HG03558 (cell line): Measurements from ENCODE around the gene RPS6KB2.

Experiments used
- ATAC-seq: cut with Tn5 transposase; IDR thresholded peaks from one replicate; pipeline ENCODE4 v1.9.1; 2021; ENCODE audit warnings: moderate number of reproducible peaks; ENCODE audit not compliant: unreplicated experiment; ENCODE audit errors: extremely low read depth

Gene RPS6KB2

DNA sequence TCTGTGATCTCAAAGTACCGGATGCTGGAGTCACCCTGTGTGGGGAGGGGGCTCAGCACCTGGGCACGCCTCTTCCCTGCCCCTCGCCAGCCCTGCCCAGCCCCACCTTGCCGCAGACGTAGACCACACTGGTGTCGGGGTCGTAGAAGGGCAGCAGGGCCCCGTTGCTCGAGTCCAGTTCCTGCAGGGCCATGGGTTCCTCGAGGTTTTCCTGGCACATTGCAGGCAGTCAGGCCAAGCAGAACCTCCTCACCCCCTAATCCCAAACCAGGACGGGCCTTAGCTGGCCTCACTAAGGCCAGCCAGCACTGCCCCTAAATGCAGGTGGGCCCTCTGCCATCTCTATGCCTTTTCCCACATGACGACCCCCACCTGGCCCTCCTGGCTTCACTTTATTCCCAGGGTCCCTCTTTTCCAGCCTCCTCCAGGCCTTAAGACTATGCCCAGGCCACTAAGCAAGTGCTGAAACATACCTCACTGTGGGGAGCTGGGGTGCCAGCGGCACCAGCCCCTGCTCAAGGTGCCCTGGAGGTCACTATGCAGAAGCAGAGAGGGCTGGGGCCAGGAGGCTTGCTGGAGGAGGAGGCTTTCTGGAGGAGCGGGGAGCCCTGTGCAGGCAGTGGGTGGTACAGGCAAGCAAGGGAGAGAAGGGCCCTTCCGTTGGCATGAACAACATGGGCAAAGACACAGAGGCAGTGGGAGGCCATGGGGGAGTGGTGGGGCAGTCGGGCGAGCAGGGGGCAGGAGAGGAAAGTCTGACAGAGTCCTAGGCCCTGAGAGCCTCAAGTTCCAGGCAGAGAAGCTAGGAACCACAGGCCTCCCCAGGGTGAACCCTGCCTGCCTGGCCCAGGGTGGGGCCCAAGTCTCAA, 12.2 kb downstream of the RPS6KB2 start:
- ATAC-seq, result no peak

DNA sequence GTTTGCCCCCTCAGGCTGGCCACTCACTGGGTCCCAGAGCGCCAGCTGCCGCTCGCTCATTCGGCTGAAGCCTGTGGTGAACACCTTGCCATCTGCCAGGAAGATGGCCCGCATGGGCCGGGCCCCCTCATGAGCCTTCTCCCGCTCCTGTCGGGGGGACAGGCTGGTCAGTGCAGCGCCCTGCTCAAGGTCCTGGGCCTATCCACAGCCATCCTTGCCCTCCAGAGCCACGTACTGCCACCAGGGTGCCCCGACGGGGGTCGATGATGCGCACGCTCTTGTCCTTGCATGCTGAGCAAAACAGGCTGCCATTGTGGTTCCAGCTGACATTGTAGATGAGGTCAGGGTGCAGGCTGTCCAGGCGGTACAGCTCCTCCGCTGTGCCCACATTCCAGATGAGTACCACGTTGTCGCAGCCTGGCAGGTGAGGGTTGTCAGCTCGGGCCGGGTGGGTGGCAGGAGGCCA, 12.8 kb downstream of the RPS6KB2 start:
- ATAC-seq, result no peak

DNA sequence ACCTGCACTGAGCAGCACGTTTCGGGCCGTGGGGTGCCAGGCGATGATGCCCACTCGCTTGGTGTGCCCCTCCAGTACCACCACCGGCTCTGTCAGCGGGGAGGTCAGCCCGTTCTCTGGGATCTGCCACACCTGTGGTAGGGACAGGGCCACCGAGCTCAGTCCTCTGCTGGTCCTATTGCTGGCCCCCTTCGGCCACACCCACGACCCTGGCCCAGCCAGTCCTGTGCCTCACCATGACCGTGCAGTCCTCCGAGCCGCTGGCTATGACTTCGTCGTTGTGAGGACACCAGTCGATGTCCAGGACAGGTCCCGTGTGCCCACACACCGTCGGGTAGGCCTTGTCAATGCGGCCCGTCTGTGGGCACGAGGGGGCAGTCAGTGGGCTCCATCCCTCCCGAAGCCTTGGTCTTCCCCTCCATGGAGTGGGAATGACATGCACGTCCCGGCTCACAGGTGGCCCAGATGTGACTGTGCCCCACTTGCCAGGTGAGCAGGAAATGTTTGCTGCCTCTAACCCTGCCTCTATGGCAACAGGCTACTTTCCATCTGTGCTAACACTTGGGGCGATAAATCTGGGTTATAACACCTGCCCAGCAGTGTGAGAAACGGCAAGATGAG, 13.5 kb downstream of the RPS6KB2 start:
- no peak for ATAC-seq

DNA sequence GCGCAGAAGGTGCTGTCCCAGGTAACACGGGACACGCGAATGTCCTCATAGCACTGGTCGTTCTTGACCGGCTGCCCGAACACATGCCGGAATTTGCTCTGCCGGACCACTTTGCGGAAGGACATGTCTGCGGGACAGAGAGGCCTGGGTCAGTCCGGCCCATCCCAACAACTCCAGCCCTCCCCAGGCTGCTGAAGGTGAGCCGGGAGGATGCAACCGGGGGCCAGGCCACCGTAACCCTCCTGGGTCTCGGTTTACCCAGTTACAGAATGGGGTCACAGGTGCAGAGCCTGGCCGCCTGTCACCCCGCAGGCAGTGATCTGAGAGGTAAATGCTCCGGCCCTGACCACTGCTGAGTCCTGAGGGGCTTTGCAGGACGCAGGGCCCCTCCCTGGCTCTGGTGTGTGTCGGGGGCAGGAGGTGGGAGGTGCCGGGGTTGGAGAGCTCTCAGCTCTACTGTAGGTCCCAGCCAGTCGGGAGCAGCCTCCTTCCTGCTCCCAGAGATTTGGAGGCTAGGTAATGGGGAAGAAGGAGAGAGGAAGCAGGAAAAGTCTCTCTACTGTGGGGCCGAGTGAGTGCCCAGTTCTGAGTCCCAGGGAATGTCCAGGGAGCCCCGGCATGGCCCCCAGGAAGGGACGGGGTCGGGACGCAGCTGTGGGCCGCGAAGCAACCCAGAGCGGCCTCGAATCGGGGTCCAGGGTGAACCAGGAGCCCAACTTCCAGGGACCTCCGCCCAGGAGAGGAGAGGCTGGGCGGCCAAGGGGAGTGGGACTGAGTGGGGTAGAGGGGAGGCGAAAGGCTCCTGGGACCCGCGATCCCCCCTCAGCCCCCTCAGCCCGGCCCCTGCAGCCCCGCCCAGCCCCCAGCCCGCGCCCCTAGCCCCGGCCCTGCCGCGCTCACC, 14.5 kb downstream of the RPS6KB2 start:
- no peak for ATAC-seq

DNA sequence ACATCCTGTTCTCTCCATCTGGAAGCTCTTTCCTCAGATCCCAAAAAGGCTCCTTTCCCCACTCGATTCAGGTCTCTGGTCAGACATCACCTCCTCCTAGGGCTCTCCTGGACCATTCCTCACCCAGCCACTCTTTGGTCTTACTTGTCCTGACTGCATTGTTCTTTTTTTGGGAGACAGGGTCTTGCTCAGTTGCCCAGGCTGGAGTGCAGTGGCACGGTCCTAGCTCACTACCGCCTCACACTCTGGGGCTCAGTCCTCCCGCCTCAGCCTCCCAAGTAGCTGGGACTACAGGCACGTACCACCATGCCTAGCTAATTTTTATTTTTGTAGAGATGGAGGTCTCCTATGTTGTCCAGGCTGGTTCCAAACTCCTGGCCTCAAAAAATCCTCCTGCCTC, 17.2 kb downstream of the RPS6KB2 start:
- no peak for ATAC-seq

DNA sequence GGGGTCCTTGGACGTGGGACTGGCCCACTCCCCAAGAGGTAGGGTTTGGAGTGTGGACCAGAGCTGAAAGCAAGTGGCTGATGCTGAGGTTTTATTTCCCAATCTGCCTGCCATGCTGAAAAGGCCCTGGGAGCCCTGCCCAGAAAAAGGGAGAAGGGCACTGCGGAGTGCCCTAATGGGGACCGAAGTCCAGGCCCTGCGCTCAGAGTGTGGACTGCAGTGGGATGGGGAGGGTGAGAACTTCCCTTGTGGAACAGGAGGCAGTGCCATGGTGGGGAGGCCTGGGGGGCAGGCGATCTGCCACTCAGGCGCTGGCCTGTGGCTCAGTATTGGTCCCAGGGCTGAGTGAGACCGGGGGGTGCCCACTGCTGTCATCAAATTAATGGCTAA, 19.9 kb downstream of the RPS6KB2 start:
- no peak for ATAC-seq

DNA sequence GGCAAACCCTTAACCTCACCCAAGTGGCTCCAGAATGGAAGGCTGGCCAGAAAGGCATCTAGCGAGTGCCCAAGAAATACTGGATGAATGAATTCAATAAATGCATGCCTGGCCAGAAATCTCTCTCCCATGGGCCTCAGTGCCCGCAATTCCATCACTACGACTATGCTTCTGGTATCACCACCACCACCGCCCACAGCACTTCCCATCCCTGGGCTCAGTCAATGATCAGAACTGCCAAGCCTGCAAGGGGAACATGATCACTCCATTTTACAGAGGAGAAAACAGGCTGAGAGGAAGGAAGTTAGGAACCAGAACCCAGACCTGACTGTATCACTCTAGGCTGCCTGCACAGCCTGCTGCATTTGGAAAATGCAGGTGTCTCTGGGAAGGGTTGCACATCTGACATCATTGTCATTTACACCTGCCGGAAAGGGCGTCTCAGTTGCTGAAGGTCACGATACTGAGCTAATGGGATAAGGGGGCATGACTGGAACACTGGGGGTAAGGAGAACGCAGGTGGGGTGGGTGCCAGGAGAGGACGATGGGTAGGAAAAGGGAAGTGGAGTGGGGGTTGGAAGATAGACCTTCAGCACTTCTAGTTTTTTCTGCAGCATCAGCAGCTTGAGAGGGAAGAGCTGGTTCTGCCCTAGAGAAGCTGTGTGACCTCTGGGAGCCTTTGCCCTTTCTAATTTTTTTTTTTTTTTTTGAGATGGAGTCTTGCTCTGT, 21.0 kb downstream of the RPS6KB2 start:
- no peak for ATAC-seq

DNA sequence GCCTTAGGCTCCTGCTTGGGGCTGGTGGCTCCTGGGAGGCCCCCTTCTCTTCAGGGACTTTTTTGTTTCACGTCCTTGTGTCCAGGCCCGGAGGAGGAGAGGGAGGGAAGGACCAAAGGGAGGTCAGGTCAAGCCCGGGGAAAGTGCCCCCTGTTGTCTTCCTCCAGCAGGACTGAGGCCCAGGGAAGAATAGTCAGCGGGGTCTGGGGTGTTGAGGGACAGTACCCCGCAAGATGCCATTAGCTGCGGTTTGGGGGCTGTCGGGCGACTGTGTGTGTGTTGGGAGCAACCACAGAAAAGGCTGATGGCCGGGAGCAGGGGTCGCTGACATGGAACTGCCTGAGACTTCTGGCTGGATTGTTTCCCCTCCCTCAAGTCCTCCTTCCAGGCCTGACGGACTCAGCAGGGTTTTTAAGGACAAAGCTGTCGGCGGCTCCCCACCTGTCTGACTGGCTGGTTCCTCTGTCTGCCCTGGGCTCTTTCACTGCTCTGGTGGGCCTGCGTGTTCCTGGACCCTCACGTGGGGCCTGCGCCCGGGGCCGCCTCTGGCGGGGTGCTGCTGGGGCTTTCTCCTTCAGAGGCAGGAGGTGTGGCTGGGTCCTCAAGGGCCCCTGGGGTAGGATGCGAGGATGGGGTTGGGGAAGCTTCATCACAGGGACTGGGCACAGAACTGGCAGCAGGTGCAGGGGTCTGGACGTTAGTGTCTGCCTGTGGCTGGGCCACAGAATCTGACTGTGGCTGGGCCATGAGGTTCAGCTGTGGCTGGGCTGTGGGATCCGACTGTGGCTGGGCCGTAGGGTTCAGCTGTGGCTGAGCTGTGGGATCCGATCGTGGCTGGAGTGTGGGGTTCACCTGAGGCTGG, 22.7 kb downstream of the RPS6KB2 start:
- no peak for ATAC-seq

DNA sequence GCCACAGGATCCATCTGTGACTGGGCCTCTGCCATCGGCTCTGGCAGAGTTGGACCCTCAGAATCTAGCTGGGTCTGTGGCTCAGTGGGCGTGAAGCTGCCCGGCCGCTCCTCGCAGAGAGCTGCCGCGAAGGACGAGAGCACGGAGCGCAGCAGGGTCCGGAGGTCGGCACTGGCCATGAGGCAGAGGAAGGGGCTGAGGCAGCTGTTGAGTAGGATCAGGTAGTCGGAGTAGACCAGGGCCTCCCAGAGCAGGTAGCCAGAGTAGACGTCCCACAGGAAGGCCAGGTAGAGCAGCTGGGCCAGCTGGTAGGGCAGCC, 23.3 kb downstream of the RPS6KB2 start:
- ATAC-seq, result no peak

DNA sequence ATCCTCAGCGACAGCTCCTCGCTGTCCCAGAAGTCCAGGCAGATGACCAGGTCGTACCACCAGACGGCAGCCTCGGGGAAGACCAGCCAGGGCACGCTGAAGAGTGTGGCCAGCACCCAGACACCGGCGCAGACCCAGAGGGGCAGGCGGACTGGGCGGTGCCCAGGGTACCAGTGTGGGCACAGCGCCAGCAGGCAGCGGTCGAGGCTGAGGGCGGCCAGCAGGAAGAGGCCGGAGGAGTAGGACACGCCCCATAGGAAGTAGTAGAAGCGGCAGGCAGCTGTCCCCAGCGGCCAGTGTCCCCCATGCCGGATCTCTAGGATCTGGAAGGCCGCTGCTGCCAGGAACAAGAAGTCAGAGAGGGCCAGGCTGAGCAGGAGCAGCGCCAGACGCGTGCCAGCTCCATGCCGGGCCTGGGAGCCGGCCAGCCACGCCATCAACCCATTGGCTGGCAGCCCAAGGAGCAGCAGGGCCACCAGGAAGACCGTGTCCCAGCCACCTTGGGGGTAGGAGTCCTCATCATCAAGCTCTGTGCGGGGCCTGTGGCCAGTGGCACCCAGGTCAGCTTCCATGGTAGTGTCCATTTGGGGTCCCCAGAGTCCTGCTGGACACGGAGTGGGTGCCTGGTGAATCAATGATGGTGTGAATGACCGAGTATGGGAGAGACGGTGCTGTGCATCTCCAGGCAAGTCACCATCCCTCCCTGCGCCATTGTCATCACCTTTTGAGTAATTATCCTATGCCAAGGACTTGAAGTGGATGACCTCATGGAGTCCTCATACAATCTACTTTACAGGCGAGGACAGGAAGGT, 24.1 kb downstream of the RPS6KB2 start, which contains the start of gene GPR152:
Gene GPR152, minus strand, starts transcription at position 589 of the 812 bp plus-strand sequence. Its CDS starts 5 bp downstream, at position 584.
- no peak for ATAC-seq

DNA sequence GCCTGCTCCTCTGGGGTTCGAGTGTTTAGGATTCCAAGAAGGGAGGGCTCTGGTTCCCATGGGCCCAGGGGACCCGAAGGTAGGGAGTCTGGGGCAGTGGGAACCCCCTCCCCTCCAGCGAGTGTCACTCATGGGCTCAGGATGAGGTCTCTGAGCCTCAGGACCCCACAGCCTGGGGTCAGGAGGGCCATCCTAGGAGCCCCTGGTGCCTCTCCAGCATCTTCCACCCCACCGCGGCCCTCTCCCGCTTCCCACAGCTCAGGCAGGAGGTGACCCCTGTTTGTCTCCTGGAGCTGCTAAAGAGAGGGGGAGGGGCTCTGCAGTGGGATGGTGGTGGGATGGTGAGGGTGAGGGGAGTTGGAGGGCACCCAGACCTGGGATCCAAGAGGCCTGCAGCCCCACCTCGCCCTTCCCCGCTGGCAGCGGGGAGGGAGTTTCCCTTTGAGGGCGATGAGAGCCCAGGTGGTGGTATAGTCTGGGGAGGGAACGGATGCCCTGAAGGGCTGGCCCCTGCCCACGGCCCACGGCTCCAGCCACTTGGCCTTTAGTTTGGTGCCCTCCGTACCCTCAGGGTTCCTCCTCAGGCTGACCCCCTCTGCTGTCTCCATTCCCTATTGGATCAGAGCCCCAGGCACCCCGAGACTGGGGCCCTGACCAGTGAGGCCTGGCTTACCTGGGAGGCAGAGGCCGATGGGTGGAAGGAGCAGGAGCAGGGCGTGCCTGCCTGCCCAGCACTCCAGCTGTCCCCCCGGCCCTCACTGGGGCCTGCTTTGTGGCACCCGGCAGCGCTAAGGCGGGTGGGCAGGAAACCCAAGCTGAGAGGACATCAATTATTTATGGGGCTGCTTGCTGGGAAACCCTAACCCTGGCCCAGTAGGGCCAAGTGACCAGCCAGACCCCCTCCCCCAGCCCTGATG, 25.8 kb downstream of the RPS6KB2 start:
- ATAC-seq, result no peak

DNA sequence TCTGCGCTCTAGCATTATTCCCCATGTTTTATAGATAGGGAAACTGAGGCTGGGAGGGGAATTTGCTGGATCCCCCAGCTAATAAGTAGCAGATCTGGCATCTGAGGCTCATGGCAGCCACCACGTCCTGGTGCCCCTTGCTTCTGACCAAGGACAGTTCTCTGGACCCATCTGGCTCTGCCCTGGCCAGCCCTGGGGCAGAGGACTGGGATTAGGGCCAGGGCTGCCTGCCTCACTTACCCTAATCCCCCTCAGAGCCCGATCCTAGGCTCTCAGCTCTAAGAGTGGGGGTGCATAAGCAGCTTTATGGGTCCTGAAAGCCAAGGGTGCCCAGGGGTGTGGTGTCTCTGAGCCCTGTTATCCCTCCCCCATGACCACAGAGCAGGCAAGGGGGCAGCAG, 26.8 kb downstream of the RPS6KB2 start, which contains the start of gene CABP4:
Gene CABP4, plus strand, starts transcription at position 301 of the 400 bp plus-strand sequence. Its CDS starts 70 bp downstream, at position 371.
- ATAC-seq, result no peak

DNA sequence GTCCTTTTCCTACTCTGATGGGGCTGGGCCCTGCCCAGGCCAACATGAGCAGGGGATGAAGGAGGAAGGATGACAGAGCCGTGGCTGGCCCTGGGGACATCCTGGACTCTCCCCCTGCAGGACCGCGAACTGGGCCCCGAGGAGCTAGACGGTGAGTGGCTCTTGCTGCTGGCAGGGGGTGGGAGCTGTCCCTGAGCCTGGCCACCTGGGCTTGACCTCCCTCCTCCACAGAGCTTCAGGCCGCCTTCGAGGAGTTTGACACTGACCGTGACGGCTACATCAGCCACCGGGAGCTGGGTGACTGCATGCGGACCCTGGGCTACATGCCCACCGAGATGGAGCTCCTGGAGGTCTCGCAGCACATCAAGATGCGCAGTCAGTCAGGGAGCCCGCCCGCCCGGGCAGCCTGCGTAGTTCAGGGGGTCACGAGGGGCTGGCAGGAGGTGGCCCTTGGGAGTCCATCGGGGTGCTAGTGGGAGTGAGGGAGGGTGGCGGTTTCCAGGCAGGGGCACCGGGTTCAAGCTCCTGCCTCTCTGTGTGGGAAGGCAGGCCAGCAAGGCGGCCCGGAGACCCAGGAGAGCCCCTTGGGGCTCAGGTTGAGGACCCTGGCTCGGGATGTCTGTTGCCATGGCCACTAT, 27.9 kb downstream of the RPS6KB2 start:
- ATAC-seq, result no peak

DNA sequence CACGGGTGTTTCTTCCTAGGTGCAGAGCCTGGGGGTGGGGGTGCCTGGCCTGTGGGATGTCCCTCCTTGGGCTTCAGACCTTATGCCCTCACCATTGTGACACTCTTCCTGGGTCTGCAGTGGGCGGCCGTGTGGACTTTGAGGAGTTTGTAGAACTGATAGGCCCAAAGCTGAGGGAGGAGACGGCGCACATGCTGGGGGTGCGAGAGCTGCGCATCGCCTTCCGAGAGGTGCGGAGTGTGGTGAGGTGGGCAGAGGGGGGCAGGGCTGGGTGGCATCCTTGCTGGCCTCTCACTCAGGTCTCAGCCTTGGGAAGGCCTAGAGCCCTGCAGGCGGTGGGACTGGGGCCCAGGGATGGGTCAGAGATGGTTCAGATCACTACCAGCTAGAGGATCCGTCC, 29.2 kb downstream of the RPS6KB2 start:
- ATAC-seq, result no peak

DNA sequence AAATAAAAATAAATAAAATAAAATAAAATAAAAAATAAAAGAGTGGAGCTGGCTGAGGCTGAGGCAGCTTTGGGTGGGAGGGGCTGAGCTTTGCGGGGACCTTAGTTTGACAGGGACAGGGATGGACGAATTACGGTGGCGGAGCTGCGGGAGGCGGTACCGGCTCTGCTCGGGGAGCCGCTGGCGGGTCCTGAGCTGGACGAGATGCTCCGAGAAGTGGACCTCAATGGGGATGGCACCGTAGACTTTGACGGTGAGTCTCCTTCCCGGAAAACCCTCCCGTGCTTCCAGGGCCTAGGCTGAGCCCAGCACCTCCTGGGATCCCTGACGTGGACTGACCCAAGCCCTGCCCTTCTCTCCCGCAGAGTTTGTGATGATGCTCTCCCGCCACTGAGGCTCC, 30.0 kb downstream of the RPS6KB2 start:
- ATAC-seq, result no peak

DNA sequence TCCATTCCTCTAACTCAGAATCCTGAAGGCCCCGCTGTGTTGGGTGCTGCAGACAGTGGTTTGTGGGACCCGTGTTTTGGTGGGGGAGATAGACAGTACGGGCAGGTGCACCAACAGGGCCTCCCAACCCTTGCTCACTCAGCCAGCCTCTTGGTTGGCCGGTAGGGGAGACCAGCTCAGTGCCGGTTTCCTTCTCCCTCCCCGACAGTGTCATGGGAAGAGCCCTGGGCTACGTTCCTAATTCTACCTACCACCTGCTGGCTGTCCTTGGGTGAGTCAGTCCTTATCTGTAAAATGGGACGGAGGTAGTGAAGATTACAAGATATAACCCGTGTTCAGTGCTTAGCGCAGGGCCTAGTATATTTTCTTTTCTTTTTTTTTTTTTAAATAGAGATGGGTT, 34.9 kb downstream of the RPS6KB2 start:
- no peak for ATAC-seq
